ENCODE measurements around the gene ARRDC1. TPM values are rescaled to one million over a fixed set of nuclear protein-coding genes. Genes with fewer than 3 reads are reported as not detected.
"Not testable (repeated sequence)": the region's sequence is repeated elsewhere in the genome, so short reads cannot be mapped to it uniquely, and the experiment has no call there.

The ARRDC1 gene
- total and polyA plus RNA-seq, 7 donors, result 6.9 to 18.9 (median 14.2) TPM

DNA sequence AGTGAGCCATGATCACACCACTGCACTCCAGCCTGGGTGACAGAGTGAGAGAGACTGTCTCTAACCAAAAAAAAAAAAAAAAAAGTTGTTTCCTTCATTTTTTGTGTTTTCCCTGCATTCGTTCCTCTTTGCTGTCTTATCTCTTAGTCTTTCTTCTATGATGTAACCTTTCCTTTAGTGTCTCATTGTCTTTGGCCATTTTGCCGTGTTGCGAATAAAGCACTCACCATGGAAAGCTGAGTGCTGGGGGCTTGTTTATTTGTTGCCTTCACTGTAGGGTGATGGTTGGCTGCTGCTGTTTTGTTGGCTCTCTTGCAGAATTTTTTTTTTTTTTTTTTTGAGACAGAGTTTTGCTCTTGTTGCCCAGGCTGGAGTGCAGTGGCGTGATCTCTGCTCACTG, 21.0 kb downstream of the ARRDC1 start:
- Histone ChIP-seq H3K4me1 (peaks cover 32% of the 10 kb centered on the region), H3K4me3 (no peak overlapping the region), H3K36me3 (ENCODE audit: insufficient read depth in 1 of 2, low read depth in 1 of 2) (no peaks in the 10 kb centered on the region), H3K27me3 (ENCODE audit: insufficient read depth in 3 of 3, low read length in 2 of 3) (no peaks in the 10 kb centered on the region), H3K9me3 (no peaks in the 10 kb centered on the region), H3K27ac (no peak overlapping the region)
- TF ChIP-seq, protein P1, sequence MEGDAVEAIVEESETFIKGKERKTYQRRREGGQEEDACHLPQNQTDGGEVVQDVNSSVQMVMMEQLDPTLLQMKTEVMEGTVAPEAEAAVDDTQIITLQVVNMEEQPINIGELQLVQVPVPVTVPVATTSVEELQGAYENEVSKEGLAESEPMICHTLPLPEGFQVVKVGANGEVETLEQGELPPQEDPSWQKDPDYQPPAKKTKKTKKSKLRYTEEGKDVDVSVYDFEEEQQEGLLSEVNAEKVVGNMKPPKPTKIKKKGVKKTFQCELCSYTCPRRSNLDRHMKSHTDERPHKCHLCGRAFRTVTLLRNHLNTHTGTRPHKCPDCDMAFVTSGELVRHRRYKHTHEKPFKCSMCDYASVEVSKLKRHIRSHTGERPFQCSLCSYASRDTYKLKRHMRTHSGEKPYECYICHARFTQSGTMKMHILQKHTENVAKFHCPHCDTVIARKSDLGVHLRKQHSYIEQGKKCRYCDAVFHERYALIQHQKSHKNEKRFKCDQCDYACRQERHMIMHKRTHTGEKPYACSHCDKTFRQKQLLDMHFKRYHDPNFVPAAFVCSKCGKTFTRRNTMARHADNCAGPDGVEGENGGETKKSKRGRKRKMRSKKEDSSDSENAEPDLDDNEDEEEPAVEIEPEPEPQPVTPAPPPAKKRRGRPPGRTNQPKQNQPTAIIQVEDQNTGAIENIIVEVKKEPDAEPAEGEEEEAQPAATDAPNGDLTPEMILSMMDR (IDR thresholded peaks at IDR 0.05), result no peak
- no peak for ATAC-seq
- WGBS, 3 donors, result 84 to 88% (median 86%) methylated on average over 4 of the region's 4 CpGs
- DNase-seq, result no peak
- intact Hi-C loops (cut with DNase I), result no loop called here

DNA sequence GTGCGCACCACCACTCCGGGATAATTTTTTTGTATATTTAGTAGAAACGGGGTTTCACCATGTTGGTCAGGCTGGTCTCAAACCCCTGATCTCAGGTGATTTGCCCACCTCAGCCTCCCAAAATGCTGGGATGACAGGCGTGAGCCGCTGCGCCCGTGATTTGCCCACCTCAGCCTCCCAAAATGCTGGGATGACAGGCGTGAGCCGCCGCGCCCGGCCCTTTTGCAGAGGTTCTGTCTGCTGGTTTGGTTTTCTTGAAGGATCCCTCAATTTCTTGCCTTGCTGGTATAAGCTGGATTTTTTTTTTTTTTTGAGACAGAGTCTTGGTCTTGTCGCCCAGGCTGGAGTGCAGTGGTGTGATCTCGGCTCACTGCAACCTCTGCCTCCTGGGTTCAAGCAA, 21.9 kb downstream of the ARRDC1 start:
- H3K27ac ChIP-seq; H3K36me3 ChIP-seq (ENCODE audit: insufficient read depth in 1 of 2, low read depth in 1 of 2); ATAC-seq; H3K9me3 ChIP-seq; H3K27me3 ChIP-seq (ENCODE audit: insufficient read depth in 3 of 3, low read length in 2 of 3); intact Hi-C loops (cut with DNase I); DNase-seq; H3K4me3 ChIP-seq: not testable (repeated sequence)
- WGBS, 3 donors, result 97 to 98% (median 98%) methylated on average over 14 of the region's 14 CpGs
- peaks cover 26% of the 10 kb centered on the region for H3K4me1 ChIP-seq

DNA sequence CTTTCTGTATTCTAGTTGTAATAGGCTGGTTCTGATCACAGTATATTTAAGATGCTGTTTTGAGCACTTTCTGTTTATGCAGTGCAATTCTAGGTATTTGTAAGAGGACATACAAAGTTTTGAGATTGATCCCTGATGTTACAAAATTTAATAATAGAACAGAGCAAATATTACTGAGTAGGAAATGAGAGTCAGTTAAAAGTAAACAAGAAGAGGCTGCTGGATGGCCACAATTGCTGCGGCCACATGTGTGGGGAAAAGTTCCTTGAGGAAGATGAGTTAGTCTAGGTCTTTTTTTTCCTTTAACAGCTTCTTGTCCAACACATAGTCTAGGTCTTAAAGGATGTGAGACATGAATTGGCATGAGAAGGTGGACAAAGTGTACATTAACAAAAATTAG, 24.6 kb downstream of the ARRDC1 start:
- H3K4me3 ChIP-seq, result no peak overlapping the region
- H3K27ac ChIP-seq, result no peak overlapping the region
- no peak for DNase-seq
- 67 to 93% (median 81%) methylated on average over 1 of the region's 1 CpG for WGBS, 3 donors
- no peak for ATAC-seq
- H3K9me3 ChIP-seq, result no peaks in the 10 kb centered on the region
- peaks cover 30% of the 10 kb centered on the region for H3K4me1 ChIP-seq
- intact Hi-C loops (cut with DNase I), result no loop called here
- TF ChIP-seq, protein P1 (IDR thresholded peaks at IDR 0.05), result no peak
- no peaks in the 10 kb centered on the region for H3K36me3 ChIP-seq (ENCODE audit: insufficient read depth in 1 of 2, low read depth in 1 of 2)
- no peaks in the 10 kb centered on the region for H3K27me3 ChIP-seq (ENCODE audit: insufficient read depth in 3 of 3, low read length in 2 of 3)

DNA sequence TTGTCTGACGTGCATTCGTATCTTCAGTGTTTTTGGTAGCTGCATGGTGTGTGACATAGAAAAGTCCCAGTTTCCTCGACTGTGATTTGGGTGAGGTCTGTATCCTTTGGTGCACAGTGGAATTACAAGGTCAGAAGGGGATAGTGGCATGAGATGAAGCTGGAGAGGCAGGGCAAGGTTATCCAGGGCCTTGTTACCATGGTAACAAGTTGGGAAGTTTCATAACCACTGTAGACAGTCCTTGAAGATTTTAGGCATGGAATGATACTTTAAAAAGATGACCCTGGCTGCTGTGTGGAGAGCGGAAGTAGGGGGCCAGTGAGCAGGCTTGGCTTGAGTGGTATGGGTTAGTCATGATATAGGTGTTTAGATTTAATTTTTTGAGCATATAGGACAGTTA, 25.2 kb downstream of the ARRDC1 start:
- no peaks in the 10 kb centered on the region for H3K36me3 ChIP-seq (ENCODE audit: insufficient read depth in 1 of 2, low read depth in 1 of 2)
- no peak for ATAC-seq
- no peak for DNase-seq
- intact Hi-C loops (cut with DNase I), result no loop called here
- no peaks in the 10 kb centered on the region for H3K27me3 ChIP-seq (ENCODE audit: insufficient read depth in 3 of 3, low read length in 2 of 3)
- TF ChIP-seq, protein P1 (IDR thresholded peaks at IDR 0.05), result no peak
- no peak overlapping the region for H3K27ac ChIP-seq
- no peaks in the 10 kb centered on the region for H3K9me3 ChIP-seq
- peaks cover 30% of the 10 kb centered on the region for H3K4me1 ChIP-seq
- WGBS, 3 donors, result 58 to 83% (median 80%) methylated on average over 4 of the region's 4 CpGs
- no peak overlapping the region for H3K4me3 ChIP-seq

DNA sequence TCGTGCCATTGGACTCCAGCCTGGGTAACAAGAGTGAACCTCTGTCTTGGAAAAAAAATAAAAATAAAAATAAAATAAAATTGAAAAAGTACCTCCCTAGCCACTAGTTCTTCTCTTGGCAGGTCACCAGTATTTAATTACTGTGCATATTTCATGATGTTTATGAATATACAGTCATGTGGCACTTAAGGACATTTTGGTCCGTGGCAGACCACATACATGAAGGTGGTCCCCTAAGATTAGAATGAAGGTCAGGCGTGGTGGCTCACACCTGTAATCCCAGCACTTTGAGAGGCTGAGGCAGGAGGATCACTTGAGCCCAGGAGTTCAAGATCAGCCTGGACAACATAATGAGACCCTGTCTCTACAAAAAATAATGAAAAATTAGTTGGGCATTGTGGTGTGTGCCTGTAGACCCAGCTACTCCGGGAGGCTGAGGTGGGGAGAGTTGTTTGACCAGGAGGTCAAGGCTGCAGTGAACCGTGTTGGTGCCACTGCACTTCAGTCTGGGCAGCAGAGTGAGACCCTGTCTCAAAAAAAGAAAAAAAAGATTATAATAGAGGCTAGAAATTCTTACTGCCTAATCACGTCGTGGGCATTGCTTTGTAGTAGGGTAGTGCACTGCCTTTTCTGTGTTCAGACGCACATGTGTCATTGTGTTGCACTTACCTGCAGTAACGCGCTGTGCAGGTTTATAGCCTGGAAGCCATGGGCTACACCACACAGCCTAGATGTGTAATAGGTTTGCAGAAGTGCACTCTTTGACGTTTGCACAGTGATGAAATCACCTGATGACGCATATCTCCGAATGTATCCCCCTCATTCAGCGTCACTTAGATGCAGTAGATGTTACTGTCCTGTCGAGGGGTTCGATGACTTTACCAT, 26.1 kb downstream of the ARRDC1 start:
- no peaks in the 10 kb centered on the region for H3K36me3 ChIP-seq (ENCODE audit: insufficient read depth in 1 of 2, low read depth in 1 of 2)
- no peak overlapping the region for H3K27ac ChIP-seq
- intact Hi-C loops (cut with DNase I), result no loop called here
- no peak for ATAC-seq
- H3K4me3 ChIP-seq, result no peak overlapping the region
- TF ChIP-seq, protein P1 (IDR thresholded peaks at IDR 0.05), result no peak
- 89 to 91% (median 90%) methylated on average over 16 of the region's 16 CpGs for WGBS, 3 donors
- H3K9me3 ChIP-seq, result no peaks in the 10 kb centered on the region
- no peak for DNase-seq
- H3K27me3 ChIP-seq (ENCODE audit: insufficient read depth in 3 of 3, low read length in 2 of 3), result no peaks in the 10 kb centered on the region
- H3K4me1 ChIP-seq, result peaks cover 30% of the 10 kb centered on the region

Measured in psoas muscle (tissue), 8 donors.